Non-pigmented ciliary epithelial cell (primary cell): ENCODE results near the gene C1RL.
"Not testable (repeated sequence)": the region's sequence is repeated elsewhere in the genome, so short reads cannot be mapped to it uniquely, and the experiment has no call there.

Experiments
- DNase-seq: peaks from one replicate; pipeline ENCODE4 v3.0.0-alpha.2; 2010; ENCODE audit warnings: low read depth

The C1RL gene

DNA sequence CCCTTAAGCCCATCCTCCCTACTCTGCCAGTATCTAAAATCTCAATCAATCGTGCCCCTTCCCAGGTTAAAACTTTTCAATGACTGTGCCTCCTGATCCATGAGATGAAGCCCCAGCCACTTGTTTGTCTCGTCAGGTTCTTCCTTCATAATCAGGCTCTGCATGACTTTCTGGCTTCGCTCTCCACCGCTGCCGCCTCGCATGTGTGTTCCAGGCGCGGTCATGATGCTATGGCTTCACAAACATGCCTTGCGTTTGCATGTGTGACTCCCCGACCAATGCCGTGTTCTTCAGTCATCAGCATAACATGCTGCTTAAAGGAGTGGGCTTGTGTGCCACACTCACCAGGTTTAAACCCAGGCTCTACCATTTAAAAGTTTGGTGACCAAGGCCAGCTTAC lies 5.0 kb upstream of the C1RL start:
- no peak for DNase-seq

DNA sequence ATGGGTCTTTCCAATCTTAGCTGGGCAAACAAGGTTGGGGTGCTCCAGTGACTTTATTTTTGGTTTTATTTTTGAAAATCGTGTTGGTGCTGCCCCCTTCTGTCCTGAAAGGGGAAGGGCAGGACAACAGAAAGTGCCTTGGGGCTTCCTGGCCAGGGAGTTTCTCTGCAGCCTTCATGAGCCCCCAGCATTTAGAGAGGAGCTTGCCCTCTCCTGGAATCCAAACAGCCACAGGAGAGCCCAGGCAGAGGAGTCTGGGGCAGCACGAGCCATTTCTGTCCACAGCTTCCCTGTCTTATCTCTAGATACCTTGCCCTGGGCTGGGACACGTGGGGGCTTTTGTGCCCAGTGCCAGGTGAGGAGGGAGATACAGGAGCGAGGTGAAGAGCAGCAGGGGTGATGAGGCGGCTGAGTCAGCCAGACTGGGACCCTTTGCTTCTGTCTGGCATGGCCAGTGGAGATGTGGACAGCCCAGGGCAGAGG lies 4.4 kb upstream of the C1RL start:
- DNase-seq: no peak

GRCh38 chr12:7112041-7112440 lies 3.0 kb upstream of the C1RL start:
- no peak for DNase-seq

GRCh38 chr12:7110661-7111060 lies 1.6 kb upstream of the C1RL start:
- no peak for DNase-seq

- no peak for DNase-seq
These were observed 532 bp upstream of the C1RL start for GRCh38 chr12:7109572-7109920.

GRCh38 chr12:7108003-7108795 lies 815 bp downstream of the C1RL start:
- DNase-seq: no peak

DNA sequence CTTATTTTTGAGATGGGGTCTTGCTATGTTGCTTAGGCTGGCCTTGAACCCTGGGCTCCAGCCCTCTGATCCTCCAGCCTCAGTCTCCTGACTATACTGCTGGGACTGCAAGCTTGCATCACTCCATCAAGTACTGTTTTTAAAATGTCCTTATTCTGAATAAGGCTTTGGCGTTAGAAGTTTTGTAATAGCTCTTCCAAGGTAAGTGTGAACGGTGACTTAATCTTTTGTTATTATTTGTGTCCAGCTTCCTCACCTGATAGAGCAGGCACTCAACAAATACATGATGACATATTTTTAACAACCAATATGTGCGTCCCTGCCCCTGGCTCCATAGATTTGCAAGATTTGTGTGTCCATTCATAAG lies 1.4 kb downstream of the C1RL start:
- no peak for DNase-seq

- DNase-seq: not testable (repeated sequence)
These were observed 1.8 kb downstream of the C1RL start for GRCh38 chr12:7107181-7107580.

DNA sequence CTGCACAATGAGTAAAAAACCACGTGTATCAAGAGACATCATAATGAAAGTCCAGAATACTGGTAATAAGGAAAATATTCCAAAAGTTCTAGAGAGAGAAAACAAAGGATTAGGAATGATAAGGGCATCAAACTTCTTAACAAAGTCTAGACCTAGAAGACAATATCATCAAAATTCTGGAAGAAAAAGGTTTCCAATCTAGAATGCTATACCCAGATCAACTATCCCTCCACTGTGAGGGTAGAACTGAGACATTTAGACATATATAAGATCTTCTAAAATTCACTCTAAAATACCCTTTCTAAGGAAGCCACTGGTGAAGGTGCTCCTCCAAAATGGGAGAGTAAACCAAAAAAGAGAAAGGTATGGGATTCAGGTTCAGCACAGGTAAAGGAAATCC lies 2.9 kb downstream of the C1RL start:
- DNase-seq: no peak

- DNase-seq: no peak
These were observed 5.0 kb downstream of the C1RL start for GRCh38 chr12:7103837-7104584.

DNA sequence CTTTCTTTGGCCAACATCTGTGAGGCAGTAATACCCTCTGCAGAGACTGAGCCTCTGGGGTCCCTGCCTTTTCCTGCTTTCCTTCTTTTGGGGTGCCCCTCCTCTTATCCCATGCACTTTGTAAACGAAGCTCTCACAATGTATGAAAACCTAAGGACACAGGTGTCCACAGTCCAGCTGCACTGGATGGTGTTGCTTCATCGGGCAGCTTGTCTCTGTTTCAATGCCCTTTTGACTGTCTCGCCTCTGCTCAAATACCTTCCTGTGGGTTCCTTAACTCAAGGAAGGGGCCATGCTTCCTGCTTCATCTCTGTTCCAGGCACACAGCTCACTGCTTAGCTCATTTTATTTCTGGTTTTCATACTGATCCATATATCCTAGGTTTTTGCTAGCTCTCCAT lies 6.4 kb downstream of the C1RL start:
- DNase-seq: no peak

DNA sequence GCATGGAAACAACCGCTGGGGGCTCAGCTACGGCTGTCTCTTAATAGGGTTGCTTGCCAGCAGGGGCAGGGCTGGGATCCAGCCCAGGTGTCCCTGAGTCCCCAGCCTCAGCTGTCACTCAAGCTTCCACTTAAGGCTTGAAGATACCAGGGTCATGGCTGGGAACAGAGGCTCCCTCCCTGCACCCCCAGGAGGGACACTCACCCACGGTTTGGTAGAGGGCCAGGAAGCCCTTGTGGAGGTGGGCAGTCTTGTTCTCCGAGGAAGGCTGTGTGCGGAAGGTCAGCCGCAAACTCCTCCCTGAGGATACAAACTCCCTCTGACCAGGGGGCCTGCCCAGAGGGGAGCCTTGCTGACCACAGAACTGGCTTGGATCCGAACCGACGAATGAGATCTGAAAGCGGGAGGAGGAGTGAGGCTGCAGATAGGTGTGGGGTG lies 7.3 kb downstream of the C1RL start:
- no peak for DNase-seq

- no peak for DNase-seq
These were observed 7.8 kb downstream of the C1RL start for GRCh38 chr12:7101047-7101693.

DNA sequence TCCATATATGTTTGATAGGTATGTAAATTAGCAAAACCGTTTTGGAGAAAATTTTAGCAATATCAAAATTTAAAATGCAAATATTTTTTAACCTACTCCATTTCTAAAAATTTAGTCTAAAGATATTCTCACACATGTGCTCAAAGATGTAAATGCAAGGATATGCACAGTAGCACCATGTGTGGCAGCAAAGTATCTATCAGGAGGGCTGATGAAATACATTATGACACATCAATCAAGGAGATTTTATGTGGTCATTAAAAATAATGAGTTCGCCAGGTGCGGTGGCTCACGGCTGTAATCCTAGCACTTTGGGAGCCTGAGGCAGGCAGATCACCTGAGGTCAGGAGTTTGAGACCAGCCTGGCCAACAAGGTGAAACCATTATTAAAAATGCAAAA lies 8.8 kb downstream of the C1RL start:
- DNase-seq: no peak

DNA sequence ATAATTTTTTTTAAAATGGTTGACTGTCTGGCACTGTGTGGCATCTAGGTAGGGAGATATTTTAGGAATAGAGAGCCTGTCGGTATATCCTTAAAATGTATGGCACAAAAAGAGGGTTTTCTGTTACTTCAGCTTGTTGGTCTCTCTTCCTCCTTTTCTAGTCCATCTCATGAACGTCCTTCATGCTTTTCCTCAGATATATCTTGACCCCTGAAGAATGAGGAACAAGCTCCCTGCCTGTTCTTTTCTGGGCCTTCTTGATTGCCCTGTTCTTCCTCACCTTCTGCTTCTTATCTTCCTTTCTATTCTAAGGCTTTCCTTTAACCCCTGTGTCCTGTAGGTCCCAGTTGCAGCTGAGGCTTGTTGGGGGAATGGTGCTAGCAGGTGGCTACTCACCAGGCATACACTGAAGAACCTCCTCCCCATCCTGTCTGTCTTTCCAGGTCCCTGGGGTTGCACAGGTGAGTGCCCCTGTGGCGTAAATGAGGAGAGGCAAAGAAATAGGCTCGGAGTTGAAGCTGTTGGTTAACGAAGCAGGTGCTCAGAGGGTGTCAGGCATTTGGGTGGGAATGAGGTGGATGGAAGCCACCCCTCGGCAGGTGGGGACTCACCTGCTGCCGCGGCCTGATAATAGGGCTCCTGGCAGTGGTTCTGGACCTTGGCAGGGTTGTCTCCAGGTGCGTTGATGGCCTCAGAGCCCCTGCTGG lies 9.6 kb downstream of the C1RL start:
- no peak for DNase-seq

DNA sequence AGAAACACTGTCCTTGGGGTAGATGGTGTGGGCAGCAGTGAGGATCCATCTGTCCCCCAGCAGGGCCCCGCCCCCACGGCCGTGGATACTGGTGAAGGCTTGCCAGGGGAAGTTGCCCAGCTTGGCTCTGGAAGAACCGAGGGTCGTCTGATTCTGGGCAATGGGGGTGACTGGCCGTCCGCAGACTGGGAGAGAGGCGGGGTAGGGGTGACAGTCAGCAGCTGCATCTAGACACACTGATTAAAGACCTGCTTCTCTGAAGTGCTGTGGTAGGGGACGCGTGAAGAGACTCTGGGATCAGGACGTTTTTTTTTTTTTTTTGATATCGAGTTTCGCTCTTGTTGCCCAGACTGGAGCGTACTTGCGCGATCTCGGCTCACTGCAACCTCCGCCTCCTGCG lies 12.0 kb downstream of the C1RL start:
- DNase-seq: no peak

DNA sequence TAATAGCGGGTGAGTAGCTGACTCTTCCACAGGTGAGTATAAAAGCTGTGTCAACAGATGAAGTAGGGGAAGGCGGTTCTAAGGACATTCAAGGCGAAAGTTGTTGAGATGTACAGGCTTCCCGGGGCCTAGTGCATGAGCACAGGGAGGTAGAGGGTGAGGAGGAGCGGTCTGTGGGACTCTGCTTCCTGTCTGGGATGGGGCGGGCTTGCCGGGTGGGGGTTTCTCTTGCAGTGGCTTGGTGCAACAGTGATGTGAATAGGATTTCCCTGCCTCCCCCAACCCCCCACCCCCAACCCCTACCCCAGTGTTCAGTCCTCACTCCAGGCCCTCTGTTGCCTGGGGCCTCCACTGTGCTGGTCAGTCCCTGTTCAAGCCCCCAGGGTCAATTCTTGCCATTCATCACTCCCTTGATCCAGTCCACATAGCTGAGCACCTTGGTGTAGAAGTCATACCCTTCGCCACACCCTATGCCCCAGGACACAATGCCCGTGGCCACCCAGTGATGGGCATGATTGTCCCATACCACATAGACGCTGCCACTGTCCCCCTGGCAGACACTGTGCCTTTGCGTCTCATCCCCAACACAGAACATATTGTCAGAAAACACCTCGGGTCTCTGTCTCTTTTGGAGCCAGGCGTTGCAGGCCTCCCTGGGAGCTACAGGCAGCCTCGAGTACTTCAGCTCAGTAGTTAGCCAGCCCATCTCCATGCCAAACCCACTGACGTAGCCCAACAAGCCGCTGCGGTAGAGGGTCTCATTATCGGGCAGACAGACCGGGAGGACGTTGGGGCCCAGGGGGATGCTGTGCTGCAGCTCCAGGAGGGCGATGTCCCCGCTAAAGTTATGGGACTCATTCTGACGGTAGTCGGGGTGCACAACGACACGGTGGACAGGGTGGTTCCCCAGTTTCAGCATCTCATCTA lies 12.7 kb downstream of the C1RL start:
- DNase-seq: no peak

DNA sequence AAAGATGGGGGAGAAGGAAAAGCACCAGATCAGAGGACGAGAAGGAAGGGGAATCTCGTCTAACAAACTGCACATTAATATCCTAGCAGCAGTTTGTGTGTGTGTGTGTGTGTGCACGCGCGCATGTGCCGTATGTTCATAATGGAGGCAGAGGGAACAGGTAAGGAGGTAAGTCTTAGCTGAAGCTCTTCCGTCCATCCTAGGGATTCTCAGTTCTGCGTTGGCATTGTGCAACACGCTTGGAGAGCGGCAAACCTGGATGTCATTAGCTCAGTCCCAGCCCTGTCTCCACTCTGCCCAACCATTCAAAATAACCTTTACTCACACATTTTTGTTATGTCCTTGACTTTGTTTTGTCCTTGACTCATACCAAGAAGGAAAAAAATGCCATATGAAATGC lies 15.1 kb downstream of the C1RL start:
- no peak for DNase-seq

DNA sequence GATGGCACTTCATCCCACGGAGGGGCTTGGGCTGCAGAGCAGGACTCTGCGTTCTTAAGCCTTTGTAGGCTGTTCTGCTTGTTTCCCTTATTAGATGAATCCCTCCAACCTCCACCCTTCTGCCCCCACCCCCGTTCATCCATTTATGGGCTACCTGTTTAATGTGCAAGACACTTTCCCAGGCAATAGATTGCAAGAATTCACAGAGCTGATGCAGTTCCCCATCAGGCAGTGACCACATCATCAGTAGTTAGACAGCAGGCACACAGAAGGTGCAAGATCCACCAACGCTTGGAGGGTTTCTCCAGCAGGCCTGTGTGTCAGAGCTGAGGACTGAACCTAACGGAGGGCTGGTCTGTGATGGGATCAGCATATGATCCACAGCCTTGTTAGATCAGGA lies 15.5 kb downstream of the C1RL start:
- no peak for DNase-seq

DNA sequence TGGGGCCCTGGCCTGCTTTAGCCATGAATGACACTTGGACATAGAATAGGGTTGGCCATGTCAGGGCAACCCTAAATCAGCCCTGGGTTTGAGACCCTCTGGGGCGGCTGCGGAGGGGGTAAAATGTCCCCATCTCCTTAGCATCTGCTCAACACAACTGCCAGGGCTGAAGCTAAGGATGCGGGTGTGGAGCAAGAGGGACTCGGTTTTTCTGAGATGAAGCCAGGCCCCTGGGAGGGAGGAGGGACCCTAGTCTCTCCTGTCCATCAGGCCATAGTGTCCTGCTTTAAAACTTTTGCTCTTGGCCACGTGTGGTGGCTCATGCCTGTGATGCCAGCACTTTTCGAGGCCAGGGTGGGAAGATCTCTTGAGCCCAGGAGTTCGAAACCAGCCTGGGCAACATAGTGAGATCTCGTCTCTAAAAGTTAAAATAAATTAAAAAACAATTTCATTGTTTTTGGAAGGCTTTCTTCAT lies 16.0 kb downstream of the C1RL start:
- no peak for DNase-seq
